ENCODE measurements around the gene HLCS.

Gene HLCS

DNA sequence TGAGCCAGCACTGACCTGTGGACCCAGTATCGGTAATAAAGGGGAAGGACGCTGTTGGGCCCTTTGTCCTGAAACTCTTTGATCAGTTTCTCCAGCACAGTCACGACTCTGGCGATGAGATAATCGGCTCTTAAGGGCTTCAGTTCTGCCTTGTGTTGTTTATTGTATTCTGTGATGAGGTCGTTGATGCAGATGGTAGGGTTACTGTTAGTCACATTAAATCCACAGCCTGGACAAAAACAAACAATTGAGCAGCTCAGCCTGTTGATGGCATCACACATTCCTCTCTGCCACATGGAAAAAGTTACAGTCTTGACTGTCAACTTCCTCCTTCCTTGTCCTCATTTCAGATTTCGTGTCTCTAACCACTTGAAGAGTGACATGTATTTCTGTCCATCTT lies 209.9 kb downstream of the HLCS start:
- DNase-seq (ENCODE audit: low read depth, low spot score), result no peak
- ChIA-PET CTCF (interaction anchor here (1.0 to 8.5 kb wide), 5 partner anchors 8 to 253 kb away, joined by 3 to 63 read pairs (median 3); no protein-coding TSS in a partner anchor), POLR2A (no interaction called here)
- H3K4me3 ChIP-seq (ENCODE audit: low read depth, low read length), result no peak overlapping the region
- no peak for TF ChIP-seq CTCF (IDR thresholded peaks at IDR 0.05; ENCODE audit: insufficient read depth, low read length, missing control alignments)

- no peak for TF ChIP-seq CTCF (IDR thresholded peaks at IDR 0.05; ENCODE audit: insufficient read depth, low read length, missing control alignments)
- DNase-seq (ENCODE audit: low read depth, low spot score), result no peak
- ChIA-PET CTCF (interaction anchor here (0.8 to 1.1 kb wide), 4 partner anchors 7 to 332 kb away, joined by 3 read pairs; no protein-coding TSS in a partner anchor), POLR2A (no interaction called here)
- no peak overlapping the region for H3K4me3 ChIP-seq (ENCODE audit: low read depth, low read length)
Observed at GRCh38 chr21:36754241-36754898, 212.1 kb downstream of the HLCS start.

DNA sequence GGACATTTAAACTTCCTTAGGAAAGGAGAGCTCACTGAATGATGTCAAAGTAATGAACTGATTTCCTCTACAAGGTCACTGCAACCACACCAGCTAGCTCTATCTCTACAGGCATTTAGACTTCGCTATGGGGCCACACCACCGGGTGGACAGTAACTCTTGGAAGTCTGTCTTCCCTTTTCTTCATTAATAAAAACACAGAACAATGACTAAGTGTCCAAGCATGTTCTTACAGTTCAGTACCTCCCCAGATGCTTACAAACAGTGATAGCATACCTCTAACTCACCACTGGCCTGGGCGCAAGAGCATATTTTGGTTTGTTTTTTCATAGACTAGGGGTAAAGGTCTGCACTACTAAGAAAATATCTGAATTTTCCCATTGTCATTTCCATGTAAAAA lies 212.9 kb downstream of the HLCS start:
- CTCF ChIA-PET, result interaction anchor here (0.9 to 2.2 kb wide), 8 partner anchors 8 to 174 kb away, joined by 3 to 10 read pairs (median 5); no protein-coding TSS in a partner anchor
- TF ChIP-seq CTCF (IDR thresholded peaks at IDR 0.05; ENCODE audit: insufficient read depth, low read length, missing control alignments), result no peak
- POLR2A ChIA-PET, result no interaction called here
- no peak overlapping the region for H3K4me3 ChIP-seq (ENCODE audit: low read depth, low read length)
- DNase-seq (ENCODE audit: low read depth, low spot score), result peak; percentile 29

DNA sequence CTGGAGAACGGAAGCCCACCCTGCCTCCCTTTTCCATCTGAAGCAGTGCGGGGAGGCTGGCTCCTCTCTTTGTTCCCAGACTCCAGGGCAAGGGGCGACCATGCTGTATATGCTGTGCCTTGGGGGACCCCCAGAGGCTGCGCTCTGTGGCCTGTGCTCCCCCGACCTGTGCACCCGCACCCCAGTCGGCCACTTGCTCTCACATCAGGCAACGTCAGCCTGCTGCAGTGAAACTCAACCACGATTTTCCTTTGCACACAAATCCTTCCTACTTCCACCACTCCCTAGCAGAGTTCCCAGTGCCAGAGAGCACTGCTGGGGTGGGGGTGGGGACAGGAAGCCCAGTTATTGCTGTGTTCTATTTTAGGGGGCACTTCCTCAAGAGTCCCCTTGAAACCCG lies 215.1 kb downstream of the HLCS start:
- CTCF ChIA-PET, result interaction anchor here (2.1 kb wide), 2 partner anchors 14 to 173 kb away, joined by 5 to 10 read pairs; no protein-coding TSS in a partner anchor
- TF ChIP-seq CTCF (IDR thresholded peaks at IDR 0.05; ENCODE audit: insufficient read depth, low read length, missing control alignments), result no peak

DNA sequence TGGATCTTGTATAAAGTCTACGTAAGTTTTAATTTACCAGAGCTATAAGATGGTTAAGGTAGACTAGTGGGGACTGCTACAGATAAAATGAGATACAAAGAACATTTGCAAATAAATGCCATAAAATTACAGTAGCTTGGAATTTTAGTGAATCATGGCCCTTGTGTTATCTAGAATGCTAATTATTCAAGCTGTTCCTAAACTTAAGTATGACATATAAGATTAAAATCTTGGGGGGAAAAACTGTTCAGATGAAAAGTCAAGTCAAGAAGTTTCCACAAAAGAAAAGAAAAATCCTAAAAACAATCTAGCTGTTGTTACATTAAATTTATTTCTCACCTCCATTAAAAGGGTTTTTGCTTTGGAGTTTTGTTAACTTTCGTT lies 215.9 kb downstream of the HLCS start:
- ChIA-PET POLR2A (no interaction called here), CTCF (interaction anchor here (1.0 to 5.9 kb wide), 4 partner anchors 10 to 174 kb away, joined by 3 to 63 read pairs (median 27); no protein-coding TSS in a partner anchor)
- no peak for TF ChIP-seq CTCF (IDR thresholded peaks at IDR 0.05; ENCODE audit: insufficient read depth, low read length, missing control alignments)
- DNase-seq (ENCODE audit: low read depth, low spot score), result no peak
- H3K4me3 ChIP-seq (ENCODE audit: low read depth, low read length), result no peak overlapping the region

More for the DNA sequence above, 215.1 kb downstream of the HLCS start:
- H3K4me3 ChIP-seq (ENCODE audit: low read depth, low read length), result no peak overlapping the region
- POLR2A ChIA-PET, result no interaction called here
- DNase-seq (ENCODE audit: low read depth, low spot score), result no peak

GRCh38 chr21:36749935-36750575 lies 216.4 kb downstream of the HLCS start:
- CTCF ChIA-PET, result interaction anchor here (1.0 to 5.9 kb wide), 6 partner anchors 10 to 258 kb away, joined by 3 to 63 read pairs (median 11); no protein-coding TSS in a partner anchor
- no peak for DNase-seq (ENCODE audit: low read depth, low spot score)
- TF ChIP-seq CTCF (IDR thresholded peaks at IDR 0.05; ENCODE audit: insufficient read depth, low read length, missing control alignments), result no peak
- H3K4me3 ChIP-seq (ENCODE audit: low read depth, low read length), result no peak overlapping the region
- POLR2A ChIA-PET, result no interaction called here

Measured in AG04449 (cell line).